IMR-90 (cell line): Measurements from ENCODE around the gene LAPTM5. TPM values are rescaled to one million over a fixed set of nuclear protein-coding genes. Genes with fewer than 3 reads are reported as not detected.

Experiments used
- ATAC-seq: fragments of 200-7000 bp; cut with Tn5 transposase; 2 replicates; pipeline ENCODE4 v1.9.1; 2020; ENCODE audit warnings: low read depth, mild to moderate bottlenecking, moderate library complexity
- BruUV-seq: library from RNA; stranded (reverse); fragments of 400-500 nt; replicated peaks from 2 replicates; lab custom pipeline; 2021; lab: Mats Ljungman, UMichigan
- CTCF ChIA-PET: fragments of 300-600 bp; formaldehyde crosslinking; extraction: SDS; loops from one replicate; lab custom pipeline; 2021; ENCODE audit warnings: antibody characterized with exemption; lab: Yijun Ruan, JAX
- POLR2A ChIA-PET: fragments of 300-600 bp; sonication (Branson Sonifier 250); formaldehyde crosslinking; loops from one replicate; lab custom pipeline; 2022; ENCODE audit warnings: antibody characterized with exemption; ENCODE audit not compliant: unreplicated experiment; lab: Charles Lee
- DNase-seq: peaks from one replicate; pipeline ENCODE4 v3.0.0; 2013
- H2AFZ ChIP-seq: replicated peaks from 2 replicates; pipeline ENCODE3; 2013; ENCODE audit warnings: low read length, mild to moderate bottlenecking; ENCODE audit not compliant: poor library complexity
- H2AK5ac ChIP-seq: 2 replicates; pipeline ENCODE4 v1.6.1; 2013; ENCODE audit warnings: low read depth, low read length, inconsistent platforms
- H2AK9ac ChIP-seq: replicated peaks from 2 replicates; pipeline ENCODE3; 2013; ENCODE audit warnings: mild to moderate bottlenecking, low read depth, low read length, moderate library complexity; ENCODE audit not compliant: poor library complexity
- H2BK120ac ChIP-seq: 2 replicates; pipeline ENCODE4 v1.6.1; 2013; ENCODE audit warnings: low read depth, low read length, inconsistent platforms
- H2BK15ac ChIP-seq: 3 replicates; pipeline ENCODE4 v1.6.1; 2013; ENCODE audit warnings: low read depth, low read length, inconsistent platforms
- H2BK20ac ChIP-seq: 2 replicates; pipeline ENCODE4 v1.6.1; 2013; ENCODE audit warnings: low read depth, mild to moderate bottlenecking, inconsistent platforms, low read length, moderate library complexity
- H2BK5ac ChIP-seq: 2 replicates; pipeline ENCODE4 v1.6.1; 2013; ENCODE audit warnings: mild to moderate bottlenecking, low read depth, low read length, inconsistent platforms; ENCODE audit not compliant: poor library complexity, severe bottlenecking
- H3K14ac ChIP-seq: replicated peaks from 2 replicates; pipeline ENCODE4 v1.6.1; 2013; ENCODE audit warnings: low read depth, low read length, inconsistent platforms
- H3K18ac ChIP-seq: 2 replicates; pipeline ENCODE4 v1.6.1; 2013; ENCODE audit warnings: low read depth, low read length, control low read depth
- H3K23ac ChIP-seq: 2 replicates; pipeline ENCODE4 v1.6.1; 2013; ENCODE audit warnings: low read depth, low read length, inconsistent platforms
- H3K27ac ChIP-seq: 2 replicates; pipeline ENCODE4 v1.5.1; 2013; ENCODE audit warnings: mild to moderate bottlenecking, control low read depth, low read length; ENCODE audit not compliant: insufficient read depth
- H3K27me3 ChIP-seq: 2 replicates; pipeline ENCODE4 v1.6.1; 2013; ENCODE audit warnings: low read length; ENCODE audit not compliant: control insufficient read depth, insufficient read depth
- H3K36me3 ChIP-seq: 2 replicates; pipeline ENCODE4 v1.6.1; 2013; ENCODE audit warnings: low read length, mixed read lengths; ENCODE audit not compliant: control insufficient read depth, insufficient read depth
- H3K4ac ChIP-seq: 2 replicates; pipeline ENCODE4 v1.6.1; 2013; ENCODE audit warnings: low read depth, low read length, inconsistent platforms
- H3K4me1 ChIP-seq: 2 replicates; pipeline ENCODE4 v1.6.1; 2013; ENCODE audit warnings: low read length, mixed read lengths; ENCODE audit not compliant: control insufficient read depth, insufficient read depth
- H3K4me2 ChIP-seq: 2 replicates; pipeline ENCODE4 v1.6.1; 2013; ENCODE audit warnings: low read depth, mild to moderate bottlenecking, control low read depth, low read length, moderate library complexity
- H3K4me3 ChIP-seq: 2 replicates; pipeline ENCODE4 v1.5.1; 2013; ENCODE audit warnings: low read depth, mild to moderate bottlenecking, control low read depth, low read length, moderate library complexity; ENCODE audit not compliant: insufficient read depth
- H3K56ac ChIP-seq: 2 replicates; pipeline ENCODE4 v1.6.1; 2013; ENCODE audit warnings: low read length, inconsistent platforms; ENCODE audit not compliant: insufficient read depth; ENCODE audit errors: extremely low read depth
- H3K79me1 ChIP-seq, 2 experiments: 2 replicates each; pipeline ENCODE4 v1.6.1; 2013; ENCODE audit warnings: low read length in 2 of 2, inconsistent platforms in 1 of 2, low read depth in 1 of 2
- H3K9ac ChIP-seq: 2 replicates; pipeline ENCODE4 v1.6.1; 2013; ENCODE audit warnings: low read depth, low read length, control low read depth
- H3K9me1 ChIP-seq: 2 replicates; pipeline ENCODE4 v1.6.1; 2013; ENCODE audit warnings: low read length, inconsistent platforms; ENCODE audit not compliant: insufficient read depth
- H3K9me3 ChIP-seq: 2 replicates; pipeline ENCODE4 v1.6.1; 2013; ENCODE audit warnings: low read length; ENCODE audit not compliant: control insufficient read depth, insufficient read depth
- H4K20me1 ChIP-seq: 2 replicates; pipeline ENCODE4 v1.6.1; 2013; ENCODE audit warnings: low read length, inconsistent platforms; ENCODE audit not compliant: insufficient read depth
- H4K5ac ChIP-seq: 2 replicates; pipeline ENCODE4 v1.6.1; 2013; ENCODE audit warnings: mild to moderate bottlenecking, low read depth, low read length, control low read depth
- H4K8ac ChIP-seq, 2 experiments: 2 replicates each; pipeline ENCODE4 v1.6.1; 2013; ENCODE audit warnings: low read depth in 2 of 2, low read length in 2 of 2, control low read depth in 1 of 2, inconsistent platforms in 1 of 2
- H4K91ac ChIP-seq: 2 replicates; pipeline ENCODE4 v1.6.1; 2013; ENCODE audit warnings: low read depth, low read length, inconsistent platforms; ENCODE audit not compliant: insufficient read depth
- CEBPB ChIP-seq: IDR thresholded peaks from 2 replicates; pipeline ENCODE4 v1.6.1; 2012; ENCODE audit warnings: low read depth, low read length, improper control_type of control experiment
- CTCF ChIP-seq: conservative IDR thresholded peaks from 2 replicates; pipeline ENCODE4 v1.5.1; 2012; ENCODE audit warnings: mild to moderate bottlenecking, low read depth, low read length, improper control_type of control experiment
- FOS ChIP-seq: fragments of 150-350 bp; IDR thresholded peaks from 2 replicates; pipeline ENCODE4 v1.6.1; 2016; ENCODE audit warnings: low read depth, low read length
- MAFK ChIP-seq: IDR thresholded peaks from 2 replicates; pipeline ENCODE4 v1.6.1; 2012; ENCODE audit warnings: low read depth, low read length, improper control_type of control experiment
- MAZ ChIP-seq: IDR thresholded peaks from 2 replicates; pipeline ENCODE4 v1.6.1; 2012; ENCODE audit warnings: low read depth, mild to moderate bottlenecking, low read length, improper control_type of control experiment, moderate library complexity, borderline replicate concordance
- NFE2L2 ChIP-seq: fragments of 150-350 bp; IDR thresholded peaks from 2 replicates; pipeline ENCODE4 v1.6.1; 2016; ENCODE audit warnings: low read depth, mild to moderate bottlenecking, low read length
- POLR2A ChIP-seq: IDR thresholded peaks from 2 replicates; pipeline ENCODE4 v1.6.1; 2012; ENCODE audit warnings: mild to moderate bottlenecking, low read depth, low read length
- RFX5 ChIP-seq: IDR thresholded peaks from 2 replicates; pipeline ENCODE4 v1.8.0; 2012; ENCODE audit warnings: low read depth, mild to moderate bottlenecking, low read length, moderate library complexity
- SMC3 ChIP-seq: fragments of 150-350 bp; IDR thresholded peaks from 2 replicates; pipeline ENCODE4 v1.6.1; 2016; ENCODE audit warnings: low read depth, mild to moderate bottlenecking, antibody characterized with exemption, low read length, moderate library complexity
- USF2 ChIP-seq: fragments of 150-350 bp; IDR thresholded peaks from 2 replicates; pipeline ENCODE4 v1.6.1; 2017; ENCODE audit warnings: mild to moderate bottlenecking, antibody characterized with exemption, low read length, low read depth
- WGBS, 2 experiments: methylation state at CpG; one replicate each; pipeline versions ENCODE4 v1.1.5 to v1.1.7; 2013; ENCODE audit warnings: missing lambda C conversion rate in 2 of 2; ENCODE audit not compliant: insufficient read length in 1 of 2; ENCODE audit errors: extremely low coverage in 2 of 2; 5-methylcytosine and 5-hydroxymethylcytosine counted together
- dilution Hi-C: fragments of 300-500 bp; cut with HindIII; formaldehyde crosslinking; loops from one replicate; pipeline ENCODE4 v1.14.3; 2018; ENCODE audit warnings: low sequenced_read_pairs; ENCODE audit not compliant: unreplicated experiment
- in situ Hi-C: fragments of 300-500 bp; cut with MboI; formaldehyde crosslinking; loops from 3 replicates; pipeline ENCODE4 v1.14.3; 2019; ENCODE audit warnings: low sequenced_read_pairs, inconsistent platforms, mixed read lengths
- intact Hi-C: fragments of 100-400 bp; cut with micrococcal nuclease; formaldehyde crosslinking; loops from 2 replicates; pipeline ENCODE4 v1.10.0; 2022
- polyA plus RNA-seq, 3 experiments: library from polyadenylated mRNA; depleted of rRNA; stranded (reverse); fragments of >200 nt; gene quantifications; 2 replicates each; pipeline ENCODE4 v1.2.3, GENCODE V29; 2012; ENCODE audit warnings: low replicate concordance in 1 of 3
- total RNA-seq: library from RNA; depleted of rRNA; stranded (reverse); fragments of >200 nt; gene quantifications from 2 replicates; pipeline ENCODE4 v1.2.3, GENCODE V29; 2012

Gene LAPTM5
- total and polyA plus RNA-seq, 2 of the 4 experiments (the other 2 are of a cell fraction), result 0.09 TPM; not detected in 1

- no peak for TF ChIP-seq FOS
These were observed 5.5 kb downstream of the LAPTM5 start (continued) for GRCh38 chr1:30751830-30752650.

- Histone ChIP-seq H4K5ac (no peak overlapping the region), H3K4me1 (peaks cover 6% of the 10 kb centered on the region), H3K36me3 (no peaks in the 10 kb centered on the region), H2AK5ac (no peak overlapping the region), H2AK9ac (no peak overlapping the region), H3K23ac (no peak overlapping the region), H3K79me1 (no peaks in the 10 kb centered on the region), H2AFZ (peak overlapping the region; percentile 41), H2BK20ac (no peak overlapping the region), H3K9me1 (peaks cover 5% of the 10 kb centered on the region; the same call in 1 of the 2 replicates), H3K4me3 (no peak overlapping the region), H3K4ac (no peak overlapping the region), H3K27ac (no peak overlapping the region), H3K18ac (no peak overlapping the region), H4K91ac (no peak overlapping the region), H2BK120ac (no peak overlapping the region), H3K9ac (no peak overlapping the region), H2BK5ac (no peak overlapping the region), H4K20me1 (no peaks in the 10 kb centered on the region), H3K56ac (no peak overlapping the region), H4K8ac (no peak overlapping the region), H2BK15ac (no peak overlapping the region), H3K4me2 (no peak overlapping the region), H3K27me3 (peaks cover 9% of the 10 kb centered on the region), H3K9me3 (no peaks in the 10 kb centered on the region), H3K14ac (no peak overlapping the region)
- TF ChIP-seq FOS, result no peak
- TF ChIP-seq SMC3, result no peak
- TF ChIP-seq RFX5, result no peak
- no peak for TF ChIP-seq USF2
- TF ChIP-seq MAFK, result no peak
- no peak for TF ChIP-seq NFE2L2
- no peak for TF ChIP-seq POLR2A
- no peak for TF ChIP-seq CTCF
- TF ChIP-seq MAZ, result no peak
- TF ChIP-seq CEBPB, result no peak
- WGBS, 2 experiments, result 89% methylated on average over 4 of the region's 10 CpGs; no CpG with 5 or more reads in 1 of the 2 experiments
- BruUV-seq, result no TSS peak
- ChIA-PET POLR2A (no interaction called here), CTCF (no interaction called here)
- intact Hi-C loops, result no loop called here
- dilution Hi-C loops, result no loop called here
- no peak for DNase-seq
- in situ Hi-C loops, result no loop called here
- ATAC-seq, result no peak
These were observed 6.8 kb downstream of the LAPTM5 start for GRCh38 chr1:30750731-30751291.
